ENCODE results near the gene DMC1.

GRCh38 chr22:38481162-38481870 is 88.7 kb downstream of the DMC1 start:
- TF ChIP-seq POLR2A (IDR thresholded peaks at IDR 0.05) (no peak), POLR2AphosphoS5 (IDR thresholded peaks at IDR 0.05) (no peak)
- TF ChIP-seq, protein P1, sequence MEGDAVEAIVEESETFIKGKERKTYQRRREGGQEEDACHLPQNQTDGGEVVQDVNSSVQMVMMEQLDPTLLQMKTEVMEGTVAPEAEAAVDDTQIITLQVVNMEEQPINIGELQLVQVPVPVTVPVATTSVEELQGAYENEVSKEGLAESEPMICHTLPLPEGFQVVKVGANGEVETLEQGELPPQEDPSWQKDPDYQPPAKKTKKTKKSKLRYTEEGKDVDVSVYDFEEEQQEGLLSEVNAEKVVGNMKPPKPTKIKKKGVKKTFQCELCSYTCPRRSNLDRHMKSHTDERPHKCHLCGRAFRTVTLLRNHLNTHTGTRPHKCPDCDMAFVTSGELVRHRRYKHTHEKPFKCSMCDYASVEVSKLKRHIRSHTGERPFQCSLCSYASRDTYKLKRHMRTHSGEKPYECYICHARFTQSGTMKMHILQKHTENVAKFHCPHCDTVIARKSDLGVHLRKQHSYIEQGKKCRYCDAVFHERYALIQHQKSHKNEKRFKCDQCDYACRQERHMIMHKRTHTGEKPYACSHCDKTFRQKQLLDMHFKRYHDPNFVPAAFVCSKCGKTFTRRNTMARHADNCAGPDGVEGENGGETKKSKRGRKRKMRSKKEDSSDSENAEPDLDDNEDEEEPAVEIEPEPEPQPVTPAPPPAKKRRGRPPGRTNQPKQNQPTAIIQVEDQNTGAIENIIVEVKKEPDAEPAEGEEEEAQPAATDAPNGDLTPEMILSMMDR (IDR thresholded peaks at IDR 0.05): no peak
